Suppressor macrophage treated with lipopolysaccharide for 1 hour (primary cell): ENCODE results near the gene CCL26.
"Not testable (repeated sequence)": the region's sequence is repeated elsewhere in the genome, so short reads cannot be mapped to it uniquely, and the experiment has no call there.

Source experiments
- DNase-seq, 3 donors: peaks; one replicate each; pipeline ENCODE4 v3.0.0-alpha.2; 2020 to 2022

The CCL26 gene, protein sequence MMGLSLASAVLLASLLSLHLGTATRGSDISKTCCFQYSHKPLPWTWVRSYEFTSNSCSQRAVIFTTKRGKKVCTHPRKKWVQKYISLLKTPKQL

DNA sequence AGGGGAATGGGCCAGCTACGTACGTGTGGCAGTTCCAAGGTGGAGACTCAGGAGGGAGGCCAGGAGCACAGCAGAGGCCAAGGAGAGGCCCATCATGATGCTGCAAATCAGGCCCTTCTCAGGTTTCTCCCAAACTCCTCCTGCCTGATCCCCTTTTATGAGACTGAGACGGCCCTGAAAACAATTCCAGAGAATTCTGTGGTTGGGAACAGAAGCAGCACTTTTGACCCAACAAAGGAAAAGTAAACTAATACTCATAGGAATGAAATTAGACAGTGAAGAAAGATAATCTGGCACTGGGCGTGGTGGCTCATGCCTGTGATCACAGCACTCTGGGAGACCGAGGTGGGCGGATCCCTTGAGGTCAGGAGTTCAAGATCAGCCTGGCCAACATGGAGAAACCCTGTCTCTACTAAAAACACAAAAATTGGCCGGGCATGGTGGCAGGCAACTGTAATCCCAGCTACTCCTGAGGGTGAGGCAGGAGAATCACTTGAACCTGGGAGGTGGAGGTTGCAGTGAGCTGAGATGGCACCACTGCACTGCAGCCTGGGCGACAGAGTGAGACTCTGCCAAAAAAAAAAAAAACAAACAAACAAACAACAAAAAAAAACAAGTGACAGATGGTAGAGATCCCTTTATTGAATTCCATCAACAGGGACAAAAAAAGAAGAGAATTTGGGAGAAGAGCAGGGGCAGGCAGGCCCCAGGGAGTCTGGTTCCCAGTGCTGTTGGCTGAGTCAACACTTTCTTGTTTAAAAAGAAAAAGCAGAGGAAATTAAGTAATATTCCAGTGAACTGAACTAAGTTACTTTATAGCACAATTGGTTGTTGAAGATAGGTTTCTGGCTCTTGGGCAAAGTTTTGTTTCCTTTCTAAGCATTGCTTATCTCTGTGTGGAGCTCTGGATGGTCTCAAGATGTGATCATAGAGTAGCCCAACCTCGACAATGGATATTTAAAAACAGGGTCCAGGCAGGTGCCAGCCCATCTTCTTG, at the start of gene CCL26:
CCL26 (minus strand) TSS at position 131 of the 997 bp plus-strand sequence; CDS start at position 96, 35 bp downstream.
- DNase-seq = peak in 1 of 3 donors; percentile 15

DNA sequence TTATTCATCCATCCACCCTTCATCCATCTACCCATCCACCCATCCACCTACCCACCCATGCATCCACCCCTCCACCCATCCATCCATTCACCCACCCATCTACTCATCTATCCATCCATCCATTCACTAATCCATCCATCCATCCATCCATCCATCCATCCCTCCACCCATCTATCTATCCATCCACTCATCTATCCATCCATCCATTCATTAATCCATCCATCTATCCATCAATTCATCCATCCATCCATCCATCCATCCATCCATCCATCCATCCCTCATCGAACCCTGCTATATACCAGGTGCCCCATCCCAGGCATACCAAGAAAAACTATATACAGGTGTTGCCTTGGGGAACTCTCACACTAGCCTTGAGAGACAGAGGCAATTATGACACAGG, 48.7 kb upstream of the CCL26 start:
- DNase-seq = no peak

DNA sequence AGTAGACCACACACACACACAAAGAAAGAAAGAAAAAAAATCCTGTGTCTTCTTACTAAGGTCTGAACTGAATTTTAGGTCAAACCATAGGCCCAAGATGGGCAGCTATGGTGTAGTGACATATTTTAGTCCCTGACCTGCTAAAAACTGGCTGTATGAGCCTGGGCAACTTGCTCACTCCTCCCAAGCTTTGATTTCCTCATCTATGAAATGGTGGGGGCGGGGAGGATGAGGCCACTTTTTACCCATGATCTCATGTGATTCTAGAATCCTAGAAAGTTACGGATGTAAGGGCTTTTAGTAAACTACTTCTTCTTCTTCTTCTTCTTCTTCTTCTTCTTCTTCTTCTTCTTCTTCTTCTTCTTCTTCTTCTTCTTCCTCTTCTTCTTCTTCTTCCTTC, 47.7 kb upstream of the CCL26 start:
- peak; percentile 88 to 94 (median 91) for DNase-seq

DNA sequence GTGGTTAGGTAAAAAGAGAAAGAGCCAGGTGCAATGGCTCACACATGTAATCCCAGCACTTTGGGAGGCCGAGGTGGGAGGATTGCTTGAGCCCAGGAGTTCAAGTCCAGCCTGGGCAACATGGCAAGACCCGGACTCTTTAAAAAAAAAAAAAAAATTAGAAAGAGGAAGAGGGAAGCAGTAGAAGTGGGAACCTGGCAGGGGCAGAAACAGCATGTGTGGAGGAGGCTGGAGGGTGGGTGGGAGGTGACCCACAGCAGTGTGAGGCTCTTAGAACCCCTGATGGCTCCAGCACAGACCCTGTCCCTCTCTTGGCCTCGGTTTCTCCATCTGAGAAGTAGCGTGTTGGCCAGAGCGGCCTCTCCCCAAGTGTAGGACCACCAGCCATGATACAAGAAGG, 46.5 kb upstream of the CCL26 start:
- DNase-seq = peak; percentile 44 to 46 (median 45)

DNA sequence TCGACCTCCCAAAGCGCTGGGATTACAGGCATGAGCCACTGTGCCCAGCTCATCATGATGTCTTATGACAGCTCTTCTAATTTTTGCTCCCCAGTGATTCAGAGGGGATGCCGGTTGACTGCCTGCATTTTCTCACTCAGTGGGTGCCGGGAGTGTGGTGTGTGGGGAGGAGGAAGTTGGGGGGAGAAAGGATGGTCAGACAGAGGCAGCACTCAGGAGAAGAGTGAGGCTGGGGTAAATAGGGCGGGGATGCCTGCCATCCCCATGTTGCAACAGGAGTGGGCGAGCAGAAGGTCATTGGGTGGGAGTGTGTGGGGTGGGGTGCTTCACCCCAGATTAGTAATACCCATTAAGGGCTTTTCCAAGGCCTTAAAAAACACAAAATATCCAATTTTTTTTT, 45.1 kb upstream of the CCL26 start:
- DNase-seq = peak; percentile 93 to 94 (median 94)

DNA sequence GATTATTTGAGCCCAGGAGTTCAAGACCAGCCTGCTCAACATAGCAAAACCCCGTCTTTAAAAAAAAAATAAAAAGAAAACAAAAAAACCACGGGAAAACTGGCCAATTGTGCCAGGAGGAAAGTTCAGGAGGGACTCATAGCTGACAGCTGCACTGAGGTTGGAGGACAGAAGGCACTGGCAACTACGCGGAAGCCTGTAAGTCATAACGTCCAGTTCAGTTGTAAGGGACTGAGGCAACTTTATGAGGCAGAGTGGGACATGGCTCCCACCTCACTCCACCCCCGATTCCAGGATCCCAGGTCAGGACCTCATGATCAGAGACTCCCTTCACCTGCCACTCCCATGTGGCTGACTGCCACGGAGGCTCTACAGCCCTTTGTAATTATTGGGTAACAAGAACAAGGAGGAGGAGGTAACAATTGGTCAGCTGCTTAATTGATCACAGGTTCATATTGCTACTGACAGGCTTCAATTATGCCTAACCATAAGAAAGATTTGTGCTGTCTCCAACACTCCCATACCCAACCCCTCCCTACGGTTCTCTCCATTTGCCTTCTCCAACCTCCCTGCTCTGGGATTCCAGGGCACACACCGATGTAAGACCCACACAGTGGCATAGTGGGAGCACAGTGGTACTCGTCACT, 43.5 kb upstream of the CCL26 start:
- no peak for DNase-seq

DNA sequence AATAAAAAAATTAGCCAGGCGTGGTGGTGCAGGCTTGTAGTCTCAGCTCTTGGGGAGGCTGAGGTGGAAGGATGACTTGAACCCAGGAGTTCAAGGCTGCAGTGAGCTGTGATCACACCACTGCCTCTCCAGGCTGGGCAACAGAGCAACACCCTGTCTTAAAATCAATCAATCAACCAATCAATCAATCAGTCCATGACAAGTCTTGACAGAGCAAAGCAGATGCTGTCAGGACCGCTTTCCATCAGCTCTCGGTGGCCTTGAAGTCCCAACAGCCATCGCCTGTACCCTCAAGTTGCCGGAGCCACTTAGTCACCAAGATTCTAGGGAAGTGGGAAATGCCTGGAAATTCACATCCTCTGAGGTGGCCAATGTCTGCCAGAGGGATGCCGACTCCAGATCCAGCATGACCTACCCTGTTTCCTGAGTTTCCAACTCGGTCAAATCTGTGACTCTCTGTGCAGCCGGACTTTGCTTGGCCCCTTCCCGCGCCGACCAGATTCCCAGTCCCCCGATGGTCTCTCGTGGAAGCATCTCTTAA, 42.5 kb upstream of the CCL26 start:
- DNase-seq = peak; percentile 64 to 69 (median 68)

DNA sequence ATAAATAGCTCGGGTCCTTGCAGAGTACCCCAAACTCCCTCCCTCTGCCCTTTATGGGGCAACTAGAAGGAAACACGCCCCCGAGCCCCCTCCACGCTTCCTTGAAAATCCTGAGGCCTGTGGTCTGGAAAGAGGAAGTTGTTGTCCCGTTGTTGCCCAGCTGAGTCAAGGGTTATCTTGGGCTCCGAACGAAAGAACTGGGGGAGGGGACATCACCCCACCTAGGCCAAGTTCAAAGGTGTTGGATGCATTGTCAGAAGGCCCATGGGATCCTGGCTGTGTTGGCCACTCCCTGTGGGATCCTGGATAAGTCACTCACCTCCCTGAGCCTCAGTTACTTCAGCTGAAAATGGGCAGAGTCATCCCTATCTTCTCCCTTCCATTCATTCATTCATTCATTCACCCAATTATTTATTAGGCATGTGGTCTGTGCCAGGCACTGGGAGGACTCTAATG, 41.8 kb upstream of the CCL26 start, which contains the start of gene CCL24:
CCL24 (minus strand) TSS at position 26 of the 456 bp plus-strand sequence. CDS start 91 bp downstream, outside the sequence.
- peak; percentile 78 to 79 (median 79) for DNase-seq

DNA sequence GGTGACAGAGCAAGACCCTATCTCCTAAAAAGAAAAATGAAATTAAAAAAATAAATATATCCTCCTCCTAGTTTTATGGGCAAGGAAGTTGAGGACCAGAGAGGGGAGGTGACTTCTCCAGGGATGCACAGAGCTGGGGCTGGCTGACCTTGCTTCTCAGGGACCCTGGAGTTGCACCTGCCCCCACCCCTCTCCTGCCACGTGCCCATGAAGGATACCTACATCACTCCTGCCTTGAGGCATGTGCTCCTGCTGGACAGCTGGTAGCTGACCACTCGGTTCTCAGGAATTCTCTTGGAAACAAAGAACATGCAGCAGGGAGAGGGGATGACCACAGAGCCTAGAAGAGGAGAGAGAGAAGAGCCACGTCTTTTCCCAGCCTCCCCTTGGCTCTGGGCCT, 41.1 kb upstream of the CCL26 start:
- DNase-seq = no peak

DNA sequence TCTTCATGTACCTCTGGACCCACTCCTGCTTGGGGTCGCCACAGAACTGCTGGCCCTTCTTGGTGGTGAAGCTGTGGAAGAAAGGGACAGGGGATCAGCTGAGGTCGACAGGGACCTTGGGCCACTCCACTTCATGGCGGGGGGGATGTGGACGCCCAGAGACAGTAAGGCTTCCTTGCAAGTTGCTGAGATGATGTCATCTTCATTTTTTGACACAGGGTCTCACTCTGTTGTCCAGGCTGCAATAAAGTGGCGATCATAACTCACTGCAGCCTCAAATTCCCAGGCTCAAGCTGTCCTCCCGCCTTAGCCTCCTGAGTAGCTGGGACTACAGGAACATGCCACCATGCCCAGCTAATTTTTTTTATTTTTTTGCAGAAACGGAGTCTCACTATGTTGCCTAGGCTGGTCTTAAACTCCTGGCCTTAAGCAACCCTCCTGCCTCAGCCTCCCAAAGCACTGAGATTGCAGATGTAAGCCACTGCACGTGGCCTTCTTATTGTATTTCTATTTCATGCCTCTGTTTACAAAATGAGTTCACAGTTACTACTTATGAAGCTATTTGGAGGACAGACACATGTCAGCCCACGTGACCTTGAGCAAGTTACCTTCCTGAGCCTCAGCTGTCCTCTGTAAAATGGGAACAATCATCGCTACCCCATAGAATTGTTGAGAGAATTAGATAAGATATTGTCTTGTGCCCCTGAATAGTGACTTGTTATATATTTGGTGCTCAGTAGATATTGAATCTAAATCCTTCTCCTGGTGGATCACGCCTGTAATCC, 40.1 kb upstream of the CCL26 start:
- DNase-seq = no peak

DNA sequence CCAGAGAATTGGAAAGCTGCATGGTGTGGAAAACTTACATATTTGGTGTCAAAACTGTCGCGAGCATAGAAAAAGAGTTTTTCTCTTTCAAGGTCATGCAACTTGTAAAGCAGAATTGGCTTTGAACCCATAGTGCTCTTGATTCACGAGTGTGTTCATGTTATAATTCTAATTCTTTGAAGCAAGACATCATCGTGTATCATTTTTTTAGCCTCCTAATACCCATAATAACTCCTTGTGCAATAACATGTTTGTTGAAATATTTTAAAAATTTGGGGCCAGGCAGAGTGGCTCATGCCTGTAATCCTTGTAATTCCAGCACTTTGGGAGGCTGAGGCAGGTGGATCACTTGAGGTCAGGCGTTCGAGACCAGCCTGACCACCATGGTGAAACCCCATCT, 37.4 kb upstream of the CCL26 start:
- DNase-seq = no peak

DNA sequence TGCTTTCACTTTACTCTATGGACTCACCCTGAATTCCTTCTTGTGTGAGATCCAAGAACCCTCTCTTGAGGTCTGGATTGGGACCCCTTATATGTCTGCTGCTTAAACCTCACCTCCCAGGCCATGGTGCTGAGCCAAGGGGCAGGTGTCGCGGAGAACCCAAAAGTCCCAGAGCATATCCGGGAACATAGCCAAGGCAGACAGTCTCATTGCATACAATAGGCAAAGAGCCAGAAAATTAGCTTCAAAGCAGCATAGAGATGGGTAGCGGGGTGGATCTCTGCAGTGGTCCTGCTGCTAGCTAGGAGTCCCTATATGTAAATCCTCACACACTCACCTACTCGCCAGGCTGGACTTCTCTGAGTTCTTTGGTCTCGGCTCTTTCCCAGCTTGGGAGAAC, 36.1 kb upstream of the CCL26 start:
- no peak for DNase-seq

DNA sequence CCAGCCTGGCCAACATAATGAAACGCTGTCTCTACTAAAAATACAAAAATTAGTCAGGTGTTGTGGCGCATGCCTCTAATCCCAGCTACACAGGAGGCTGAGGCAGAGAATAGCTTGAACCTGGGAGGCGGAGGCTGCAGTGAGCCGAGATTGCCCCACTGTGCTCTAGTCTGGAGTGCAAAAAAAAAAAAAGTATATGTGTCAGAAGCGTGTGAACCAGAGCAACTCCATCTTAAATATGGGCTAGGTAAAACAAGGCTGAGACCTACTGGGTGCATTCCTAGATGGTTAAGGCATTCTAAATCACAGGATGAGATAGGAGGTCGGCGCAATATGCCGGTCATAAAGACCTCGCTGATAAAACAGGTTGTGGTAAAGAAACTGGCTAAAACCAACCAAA, 35.4 kb upstream of the CCL26 start:
- DNase-seq = no peak

DNA sequence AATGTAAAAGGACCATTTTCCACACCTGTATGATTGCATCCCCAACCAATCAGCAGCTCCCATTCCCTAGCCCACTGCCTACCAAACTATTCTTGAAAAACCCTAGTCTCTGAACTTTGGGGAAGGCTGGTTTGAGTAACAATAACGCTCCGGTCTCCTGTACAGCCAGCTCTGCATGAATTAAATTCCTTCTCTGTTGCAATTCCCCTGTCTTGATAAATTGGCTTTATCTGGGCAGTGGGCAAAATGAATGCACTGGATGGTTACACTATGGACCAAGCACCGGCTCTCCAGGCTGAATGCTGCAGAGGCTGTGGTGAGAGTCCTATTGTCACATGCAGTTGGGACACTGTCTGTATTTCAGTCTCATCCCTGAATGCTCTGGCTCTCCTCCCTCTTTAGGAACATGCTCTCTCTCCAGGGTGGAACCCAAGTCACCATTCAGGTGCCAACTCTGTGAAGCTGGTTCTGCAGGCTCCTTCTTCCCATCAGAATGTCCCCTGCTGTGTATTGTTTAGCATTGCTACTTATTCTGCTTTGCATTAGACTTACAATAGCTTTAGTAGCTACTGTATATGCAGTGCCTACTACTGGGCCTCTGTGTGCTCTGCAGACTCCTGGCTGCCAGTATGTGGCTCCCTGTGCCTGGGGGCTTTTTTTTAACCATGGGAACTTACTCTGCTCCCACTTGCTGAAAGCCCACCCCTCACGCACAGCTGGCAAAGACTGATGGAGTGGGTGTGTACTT, 34.7 kb upstream of the CCL26 start:
- DNase-seq = no peak

DNA sequence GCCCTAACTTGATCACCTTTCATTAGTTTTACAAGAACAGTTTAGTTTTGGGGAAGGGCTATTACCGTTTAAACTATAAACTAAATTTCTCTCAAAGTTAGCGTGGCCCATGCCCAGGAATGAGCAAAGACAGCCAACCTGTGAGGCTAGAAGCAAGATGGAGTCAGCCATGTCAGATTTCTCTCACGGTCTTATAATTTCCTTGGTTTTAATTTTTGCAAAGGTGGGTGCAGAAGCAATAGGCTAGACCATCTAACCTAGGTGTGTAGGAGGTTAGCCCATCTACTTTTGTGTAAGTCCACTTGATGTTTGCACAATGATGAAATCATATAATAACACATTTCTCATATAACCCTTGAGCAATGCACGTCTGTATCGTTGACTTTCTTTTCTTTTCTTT, 32.7 kb upstream of the CCL26 start:
- DNase-seq = no peak

DNA sequence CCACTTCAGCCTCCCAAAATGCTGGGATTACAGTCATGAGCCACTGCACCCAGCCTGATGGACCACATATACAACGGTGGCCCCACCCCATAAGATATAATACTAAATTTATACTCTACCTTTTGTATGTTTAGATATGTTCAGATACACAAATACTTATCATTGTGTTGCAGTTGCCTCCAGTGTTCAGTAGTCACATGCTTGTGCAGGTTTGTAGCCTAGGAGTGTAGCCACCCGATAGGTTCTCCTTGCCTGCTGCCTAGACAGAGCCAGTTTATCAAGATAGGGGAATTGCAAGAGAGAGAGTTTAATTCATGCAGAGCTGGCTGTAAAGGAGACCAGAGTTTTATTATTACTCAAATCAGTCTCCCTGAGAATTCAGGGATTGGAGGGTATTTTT, 32.0 kb upstream of the CCL26 start:
- DNase-seq = no peak

DNA sequence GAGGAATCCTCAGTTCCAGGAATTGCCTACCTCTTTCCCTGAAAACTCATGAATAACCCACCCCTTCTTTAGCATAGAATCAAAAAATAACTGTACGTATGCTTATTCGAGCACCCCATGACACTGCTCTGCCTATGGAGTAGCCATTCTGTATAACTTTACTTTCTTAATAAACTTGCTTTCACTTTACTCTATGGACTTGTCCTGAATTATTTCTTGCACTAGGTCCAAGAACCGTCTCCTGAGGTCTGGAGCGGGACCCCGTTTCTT, 30.5 kb upstream of the CCL26 start:
- no peak for DNase-seq

DNA sequence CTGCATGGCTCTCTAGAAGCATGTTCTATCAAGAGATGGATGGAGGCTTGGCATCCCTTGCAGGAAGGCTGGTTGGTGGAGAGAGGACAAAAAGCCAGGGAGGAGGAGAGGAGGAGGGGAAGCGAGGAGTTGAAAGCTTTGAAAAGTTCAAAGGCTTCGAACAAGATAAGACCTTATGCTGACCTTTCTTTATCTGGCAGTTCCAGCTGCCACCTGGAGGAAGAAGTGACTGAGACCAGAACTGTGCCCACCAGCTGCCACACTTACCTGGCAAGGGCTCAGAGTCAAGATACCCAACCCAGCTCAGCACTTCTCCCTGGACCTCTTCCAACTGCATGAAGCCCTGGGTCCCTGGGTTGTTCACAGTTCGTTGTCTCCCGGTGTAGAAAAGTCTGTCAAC, 26.8 kb upstream of the CCL26 start:
- DNase-seq = no peak

DNA sequence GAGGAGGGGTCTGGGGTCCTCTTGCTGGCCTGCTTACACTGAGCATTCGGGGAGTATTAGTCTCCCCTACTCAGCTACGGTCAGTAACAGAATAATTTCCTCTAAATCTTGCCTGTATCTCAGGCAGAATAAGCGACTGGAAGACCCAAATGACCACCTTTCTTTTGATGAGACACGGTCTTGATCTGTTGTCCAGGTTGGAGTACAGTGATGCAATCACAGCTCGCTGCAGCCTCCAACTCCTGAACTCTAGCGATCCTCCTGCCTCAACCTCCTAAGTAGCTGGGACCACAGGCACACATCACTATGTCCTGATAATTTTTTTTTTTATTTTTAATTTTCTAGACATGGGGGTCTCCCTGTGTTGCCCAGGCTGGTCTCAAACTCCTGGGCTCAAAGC, 24.4 kb upstream of the CCL26 start:
- DNase-seq = no peak

DNA sequence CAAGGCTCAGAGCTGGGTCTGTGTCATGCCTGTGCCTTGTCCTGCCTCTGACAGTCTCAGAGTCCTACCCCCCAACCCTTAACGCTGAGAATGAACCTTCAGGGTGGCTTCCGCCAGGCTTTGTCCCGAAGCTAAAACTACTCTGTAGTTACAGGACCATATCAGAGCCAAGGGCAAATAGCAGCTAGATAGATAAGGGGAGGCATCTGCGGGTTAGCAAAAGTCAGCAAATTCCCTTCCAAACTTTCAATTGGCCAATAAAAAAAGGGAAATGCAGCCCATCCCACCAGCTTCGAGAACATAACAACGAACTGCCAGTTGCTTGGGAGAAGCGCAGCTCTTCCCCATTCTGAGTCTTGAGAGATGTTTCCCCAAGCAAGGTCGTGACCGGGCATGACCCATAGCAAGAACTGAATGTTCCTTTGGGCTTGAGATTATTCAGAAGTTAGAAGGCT, 23.8 kb upstream of the CCL26 start:
- peak; percentile 85 to 86 (median 86) for DNase-seq

DNA sequence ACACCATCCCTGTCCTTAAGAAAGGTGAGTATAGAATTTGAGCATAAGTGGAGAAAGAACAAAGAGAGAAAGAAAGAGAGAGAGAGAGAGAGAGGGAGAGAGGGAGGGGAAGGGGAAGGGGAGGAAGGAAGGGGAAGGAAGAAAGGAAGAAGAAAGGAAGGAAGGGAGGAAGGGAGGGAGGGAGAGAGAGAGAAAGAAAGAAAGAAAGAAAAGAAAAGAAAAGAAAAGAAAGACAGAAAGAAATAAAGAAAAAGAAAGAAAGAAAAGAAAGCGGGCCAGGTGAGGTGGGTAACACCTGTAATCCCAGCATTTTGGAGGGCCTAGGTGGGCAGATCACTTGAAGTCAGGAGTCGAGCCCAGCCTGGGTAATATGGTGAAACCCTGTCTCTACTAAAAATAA, 21.7 kb upstream of the CCL26 start:
- DNase-seq = no peak

DNA sequence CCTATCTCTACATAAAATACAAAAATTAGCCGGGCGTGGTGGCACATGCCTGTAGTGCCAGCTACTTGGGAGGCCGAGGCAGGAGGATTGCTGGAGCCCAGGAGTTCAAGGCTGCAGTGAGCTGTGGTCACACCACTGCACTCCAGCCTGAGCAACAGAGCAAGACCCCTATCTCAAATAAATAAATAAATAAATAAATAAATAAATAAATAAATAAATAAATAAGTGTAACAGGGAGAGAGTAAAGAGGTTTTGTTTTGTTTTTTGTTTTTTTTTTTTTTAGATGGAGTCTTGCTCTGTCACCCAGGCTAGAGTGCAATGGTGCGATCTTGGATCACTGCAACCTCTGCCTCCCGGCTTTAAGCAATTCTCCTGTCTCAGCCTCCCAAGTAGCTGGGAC, 20.6 kb upstream of the CCL26 start:
- DNase-seq = not testable (repeated sequence)
